ENCODE results near the gene OR6C68. TPM values are rescaled to one million over a fixed set of nuclear protein-coding genes. Genes with fewer than 3 reads are reported as not detected.
"Not testable (repeated sequence)": the region's sequence is repeated elsewhere in the genome, so short reads cannot be mapped to it uniquely, and the experiment has no call there.

The OR6C68 gene
- total RNA-seq (2014; rRNA removed; shearing (Covaris generic)), result not detected in 2 replicates

DNA sequence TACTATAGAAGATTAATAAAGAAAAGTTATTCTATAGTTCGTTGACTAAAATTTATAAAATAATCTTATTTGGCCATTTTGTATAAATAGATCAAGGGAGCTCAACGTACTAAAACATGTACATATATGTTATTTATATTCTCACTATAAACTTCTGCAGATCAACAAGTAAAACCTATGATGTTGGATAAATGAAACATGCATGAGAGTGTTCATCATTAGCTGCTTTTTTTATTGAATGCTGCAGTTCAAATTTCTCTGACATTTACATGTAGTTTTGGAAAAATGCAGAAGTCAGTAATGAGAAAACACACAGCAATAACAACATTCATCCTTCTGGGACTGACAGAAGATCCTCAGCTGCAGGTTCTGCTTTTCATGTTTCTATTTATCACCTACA lies at the start of gene OR6C68:
TSS of gene OR6C68 (plus strand) at position 301 of the 400 bp plus-strand sequence. CDS start at position 301, 0 bp downstream.
- DNase-seq (ENCODE audit: low spot score), result no peak

GRCh38 chr12:55443776-55444175 lies 48.4 kb upstream of the OR6C68 start, which contains the start of gene OR6C2:
Gene OR6C2, plus strand, starts transcription at chr12:55444076. Its CDS starts 8,138 bp downstream, at chr12:55452214.
- DNase-seq (ENCODE audit: low spot score), result no peak

DNA sequence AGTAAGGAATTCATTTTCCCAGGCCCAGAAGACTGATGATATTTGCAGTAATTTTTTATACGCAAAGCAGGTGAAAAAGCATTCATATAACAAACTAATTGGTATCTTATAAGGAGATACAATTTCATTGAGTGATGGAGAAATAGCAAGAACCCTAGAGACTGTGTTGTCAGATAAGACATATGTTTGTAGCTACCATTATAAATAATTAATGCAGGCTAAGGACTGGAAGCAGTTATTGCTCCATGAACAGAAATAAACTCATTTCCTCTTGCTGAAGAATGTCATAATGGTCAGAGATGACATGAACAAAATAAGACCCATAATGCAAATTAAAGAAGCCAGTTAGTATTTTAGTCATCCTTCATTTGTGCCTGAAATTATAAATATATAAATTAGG lies 46.8 kb upstream of the OR6C68 start:
- DNase-seq (ENCODE audit: low spot score), result no peak

DNA sequence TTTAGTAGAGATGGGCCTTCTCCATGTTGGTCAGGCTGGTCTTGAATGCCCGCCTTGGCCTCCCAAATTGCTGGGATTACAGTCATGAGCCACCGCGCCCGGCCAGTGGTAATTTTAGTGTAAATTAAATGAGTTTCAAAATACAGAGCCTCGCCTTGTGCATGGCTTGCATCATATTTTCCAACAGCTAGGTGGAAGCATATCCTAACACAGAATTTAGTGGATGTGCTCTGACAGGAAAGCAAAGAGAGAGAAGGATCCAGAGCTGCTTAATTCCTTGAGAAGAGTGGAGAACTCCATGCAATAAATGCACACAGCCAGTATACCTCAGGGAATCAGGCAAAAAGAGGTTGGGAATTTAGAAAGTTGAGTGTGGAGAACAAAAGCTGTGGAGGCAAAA lies 45.9 kb upstream of the OR6C68 start:
- DNase-seq (ENCODE audit: low spot score), result no peak

DNA sequence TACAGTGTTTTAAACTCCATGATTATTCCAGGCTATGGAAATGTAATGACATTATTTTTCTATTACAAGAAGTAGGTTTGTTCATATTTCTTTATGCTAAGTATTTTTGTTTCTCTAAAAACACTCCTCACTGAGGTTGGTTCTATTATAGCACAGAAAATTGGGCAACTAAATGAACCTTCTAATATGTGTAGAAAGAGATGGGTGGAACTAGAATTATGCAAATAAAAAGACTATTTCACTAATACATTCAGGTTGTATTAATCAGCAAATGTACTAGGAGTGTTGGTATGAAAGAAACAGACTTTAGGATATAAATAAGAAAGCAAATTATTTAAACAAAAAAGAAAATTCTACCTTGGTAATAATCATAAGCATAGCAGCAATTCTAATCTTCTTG lies 43.4 kb upstream of the OR6C68 start:
- DNase-seq (ENCODE audit: low spot score), result no peak

- DNase-seq (ENCODE audit: low spot score), result not testable (repeated sequence)
Observed at GRCh38 chr12:55464926-55465325, 27.3 kb upstream of the OR6C68 start.

- DNase-seq (ENCODE audit: low spot score), result no peak
Observed at GRCh38 chr12:55467836-55468235, 24.3 kb upstream of the OR6C68 start.

DNA sequence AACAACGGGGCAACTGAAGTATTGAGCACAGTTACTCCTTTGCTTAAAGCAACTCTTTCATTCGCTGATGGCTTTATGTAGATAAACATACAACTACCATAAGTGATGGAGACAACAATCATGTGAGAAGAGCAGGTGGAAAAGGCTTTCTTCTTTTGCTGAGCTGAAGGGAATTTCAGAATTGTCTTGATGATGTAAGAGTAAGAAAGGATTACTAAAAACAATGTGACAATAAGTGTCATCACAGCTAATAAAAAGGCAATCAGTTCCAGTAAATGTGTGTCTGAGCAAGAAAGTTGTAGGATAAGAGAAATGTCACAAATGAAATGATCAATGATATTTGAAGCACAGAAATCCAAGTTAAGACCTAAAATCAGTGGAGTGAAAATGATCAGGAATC lies 22.9 kb upstream of the OR6C68 start:
- no peak for DNase-seq (ENCODE audit: low spot score)

GRCh38 chr12:55470088-55470829 lies 21.9 kb upstream of the OR6C68 start, which contains the start of gene OR6C70:
Gene OR6C70, minus strand, starts transcription at chr12:55470138. Its CDS starts 0 bp downstream, at chr12:55470138.
- DNase-seq (ENCODE audit: low spot score), result no peak

DNA sequence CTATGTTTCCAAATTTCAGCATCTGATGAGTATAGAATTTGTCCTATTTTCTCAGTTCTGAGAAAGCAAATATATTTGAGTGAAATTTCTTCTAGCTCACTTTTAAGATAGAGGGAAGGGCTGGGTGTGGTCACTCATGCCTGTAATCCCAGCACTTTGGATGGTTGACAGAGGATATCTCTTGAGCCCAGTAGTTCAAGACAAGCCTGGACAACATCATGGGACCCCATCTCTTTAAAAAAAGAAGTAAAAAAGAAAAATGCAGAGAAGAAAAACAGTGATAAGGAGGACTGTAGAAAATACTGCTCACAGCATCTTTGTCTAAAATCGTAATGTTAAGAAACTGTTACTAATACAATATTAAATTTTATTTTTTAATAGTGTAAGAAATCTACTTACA lies 19.9 kb upstream of the OR6C68 start:
- DNase-seq (ENCODE audit: low spot score), result no peak

- not testable (repeated sequence) for DNase-seq (ENCODE audit: low spot score)
Observed at GRCh38 chr12:55479136-55479535, 13.0 kb upstream of the OR6C68 start.

DNA sequence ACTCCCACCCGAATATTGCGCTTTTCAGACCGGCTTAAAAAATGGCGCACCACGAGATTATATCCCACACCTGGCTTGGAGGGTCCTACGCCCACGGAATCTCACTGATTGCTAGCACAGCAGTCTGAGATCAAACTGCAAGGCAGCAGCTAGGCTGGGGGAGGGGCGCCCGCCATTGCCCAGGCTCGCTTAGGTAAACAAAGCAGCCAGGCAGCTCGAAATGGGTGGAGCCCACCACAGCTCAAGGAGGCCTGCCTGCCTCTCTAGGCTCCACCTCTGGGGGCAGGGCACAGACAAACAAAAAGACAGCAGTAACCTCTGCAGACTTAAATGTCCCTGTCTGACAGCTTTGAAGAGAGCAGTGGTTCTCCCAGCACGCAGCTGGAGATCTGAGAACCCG lies 7.9 kb upstream of the OR6C68 start:
- DNase-seq (ENCODE audit: low spot score), result not testable (repeated sequence)

DNA sequence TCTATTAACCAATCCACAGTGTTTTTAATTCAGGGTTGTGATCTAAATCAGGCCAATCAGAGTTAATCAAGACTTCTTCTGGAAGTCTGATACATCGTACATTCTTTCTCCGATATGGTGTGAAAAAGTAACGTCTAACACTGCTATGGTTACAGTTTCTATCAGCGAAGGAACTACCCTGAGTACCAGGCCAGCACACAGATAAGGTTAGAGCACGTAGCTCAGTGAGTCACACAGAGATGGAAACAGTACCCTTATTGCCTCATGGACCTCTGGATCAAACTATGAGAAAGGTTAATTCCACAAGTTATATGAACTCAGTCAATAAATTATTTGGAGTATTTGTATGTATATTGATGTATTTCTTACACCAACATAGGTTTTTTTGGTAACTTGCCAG lies 3.3 kb downstream of the OR6C68 start:
- no peak for DNase-seq (ENCODE audit: low spot score)

- DNase-seq (ENCODE audit: low spot score), result no peak
Observed at GRCh38 chr12:55499231-55499630, 7.1 kb downstream of the OR6C68 start.

- no peak for DNase-seq (ENCODE audit: low spot score)
Observed at GRCh38 chr12:55499810-55500252, 7.7 kb downstream of the OR6C68 start.

- no peak for DNase-seq (ENCODE audit: low spot score)
Observed at GRCh38 chr12:55501601-55502000, 9.4 kb downstream of the OR6C68 start.

- DNase-seq (ENCODE audit: low spot score), result peak; percentile 20
Observed at GRCh38 chr12:55515696-55516095, 23.5 kb downstream of the OR6C68 start.

DNA sequence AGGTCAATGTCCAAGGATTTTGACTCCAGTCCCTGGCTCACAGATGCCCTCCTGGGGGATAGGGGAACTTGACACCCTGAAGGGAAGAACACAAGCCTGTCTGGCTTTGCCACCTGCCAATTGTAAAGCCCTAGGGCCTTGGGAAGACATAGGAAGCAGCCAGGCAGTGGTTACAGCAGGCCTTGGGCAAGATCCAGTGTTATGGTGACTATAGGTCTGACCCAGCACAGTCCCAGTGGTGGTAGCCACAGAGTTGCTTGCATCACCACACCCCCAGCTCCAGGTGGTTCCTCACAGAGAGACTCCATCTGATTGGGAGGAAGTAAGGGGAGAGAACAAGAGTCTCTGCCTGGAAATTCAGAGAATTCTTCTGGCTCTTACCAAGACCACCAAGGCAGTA lies 24.2 kb downstream of the OR6C68 start:
- no peak for DNase-seq (ENCODE audit: low spot score)

Other genes with a start within 250 kb of the OR6C68 start
- not detected in 2 replicates for gene OR6C74, start 247.8 kb upstream of the OR6C68 start, total RNA-seq (2014; rRNA removed; shearing (Covaris generic))
- gene OR6C6, start 195.8 kb upstream of the OR6C68 start, total RNA-seq (2014; rRNA removed; shearing (Covaris generic)), result not detected in 2 replicates
- gene OR6C1, start 178.0 kb upstream of the OR6C68 start, total RNA-seq (2014; rRNA removed; shearing (Covaris generic)), result not detected in 2 replicates
- not detected in 2 replicates for gene OR6C3, start 161.6 kb upstream of the OR6C68 start, total RNA-seq (2014; rRNA removed; shearing (Covaris generic))
- gene OR6C75, start 129.4 kb upstream of the OR6C68 start, total RNA-seq (2014; rRNA removed; shearing (Covaris generic)), result not detected in 2 replicates
- gene OR6C65, start 91.8 kb upstream of the OR6C68 start, total RNA-seq (2014; rRNA removed; shearing (Covaris generic)), result not detected in 2 replicates
- gene OR6C76, start 66.1 kb upstream of the OR6C68 start, total RNA-seq (2014; rRNA removed; shearing (Covaris generic)), result not detected in 2 replicates
- not detected in 2 replicates for gene OR6C2, start 48.3 kb upstream of the OR6C68 start, total RNA-seq (2014; rRNA removed; shearing (Covaris generic))
- gene OR6C70, start 22.2 kb upstream of the OR6C68 start, total RNA-seq (2014; rRNA removed; shearing (Covaris generic)), result not detected in 2 replicates
- not detected in 2 replicates for gene OR6C4, start 57.2 kb downstream of the OR6C68 start, total RNA-seq (2014; rRNA removed; shearing (Covaris generic))
- gene OR2AP1, start 80.1 kb downstream of the OR6C68 start, total RNA-seq (2014; rRNA removed; shearing (Covaris generic)), result not detected in 2 replicates
- not detected in 2 replicates for gene OR10P1, start 144.5 kb downstream of the OR6C68 start, total RNA-seq (2014; rRNA removed; shearing (Covaris generic))
- gene ITGA7, start 215.5 kb downstream of the OR6C68 start, total RNA-seq (2014; rRNA removed; shearing (Covaris generic)), result 4.6 and 4.7 TPM in 2 replicates
- 165 and 169 TPM in 2 replicates for gene BLOC1S1, start 223.7 kb downstream of the OR6C68 start, total RNA-seq (2014; rRNA removed; shearing (Covaris generic))
- 5.3 and 5.7 TPM in 2 replicates for gene RDH5, start 228.0 kb downstream of the OR6C68 start, total RNA-seq (2014; rRNA removed; shearing (Covaris generic))
- 867 and 895 TPM in 2 replicates for gene CD63, start 236.6 kb downstream of the OR6C68 start, total RNA-seq (2014; rRNA removed; shearing (Covaris generic))

Data from HT-29 (cell line).